ELR (cell line): ENCODE results near the gene PACS2.

ENCODE experiments used
- DNase-seq: peaks from one replicate; pipeline ENCODE4 v3.0.0-alpha.2; 2015; ENCODE audit warnings: low read depth

PACS2 gene

DNA sequence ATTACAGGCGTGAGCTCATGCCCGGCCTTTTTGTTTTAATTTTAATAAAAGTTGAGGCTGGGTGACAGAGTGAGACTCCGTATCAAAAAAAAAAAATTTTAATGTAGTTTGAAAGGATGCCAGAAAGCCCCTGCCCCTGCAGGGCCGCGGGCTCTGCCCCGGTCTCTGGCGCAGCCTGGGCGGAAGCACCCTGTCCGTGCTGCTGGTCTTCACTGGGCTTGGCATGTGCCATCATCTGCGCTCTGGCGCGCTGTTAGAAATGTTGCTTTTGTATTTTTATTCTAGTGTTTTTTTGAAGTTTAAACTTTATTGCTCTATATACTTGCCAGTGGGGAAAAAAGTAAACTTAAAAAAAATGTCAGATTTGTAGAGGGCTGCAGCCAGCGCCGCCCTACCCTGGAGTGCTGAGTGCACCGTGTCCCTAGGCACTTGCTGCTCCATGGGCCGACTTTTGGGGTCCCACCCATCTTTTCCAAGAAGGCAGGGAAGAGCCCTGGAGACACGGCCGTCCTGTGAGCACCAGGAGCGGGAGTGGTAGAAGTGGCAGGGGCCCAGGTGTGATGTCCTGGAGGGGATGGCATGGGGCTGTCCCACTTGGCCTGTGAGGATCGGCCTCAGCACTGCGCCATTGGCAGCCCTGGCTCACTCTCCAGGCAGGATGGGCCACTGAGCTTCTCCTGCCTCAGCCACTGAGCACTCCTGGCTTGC is 109.1 kb downstream of the PACS2 start:
- DNase-seq: no peak

DNA sequence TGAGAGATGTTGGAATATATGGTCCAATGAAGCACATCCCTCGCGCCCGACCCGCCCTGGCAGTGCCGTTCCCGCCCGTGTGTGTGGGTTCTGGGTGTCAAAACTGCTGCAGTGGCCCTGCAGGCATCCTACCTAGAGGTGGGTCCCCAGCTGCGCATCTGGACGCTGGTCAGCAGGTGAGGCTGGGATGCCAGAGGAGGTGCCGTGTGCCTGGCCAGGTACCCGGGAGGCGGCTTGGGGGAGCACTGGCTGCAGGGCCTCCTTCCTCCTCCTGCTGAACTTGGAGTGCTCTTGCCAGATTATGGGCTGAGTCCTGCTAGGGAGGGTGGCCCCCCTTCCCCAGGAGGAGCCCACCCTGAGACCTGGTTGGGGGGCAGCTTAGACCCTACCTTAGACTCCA is 110.3 kb downstream of the PACS2 start:
- DNase-seq: no peak

DNA sequence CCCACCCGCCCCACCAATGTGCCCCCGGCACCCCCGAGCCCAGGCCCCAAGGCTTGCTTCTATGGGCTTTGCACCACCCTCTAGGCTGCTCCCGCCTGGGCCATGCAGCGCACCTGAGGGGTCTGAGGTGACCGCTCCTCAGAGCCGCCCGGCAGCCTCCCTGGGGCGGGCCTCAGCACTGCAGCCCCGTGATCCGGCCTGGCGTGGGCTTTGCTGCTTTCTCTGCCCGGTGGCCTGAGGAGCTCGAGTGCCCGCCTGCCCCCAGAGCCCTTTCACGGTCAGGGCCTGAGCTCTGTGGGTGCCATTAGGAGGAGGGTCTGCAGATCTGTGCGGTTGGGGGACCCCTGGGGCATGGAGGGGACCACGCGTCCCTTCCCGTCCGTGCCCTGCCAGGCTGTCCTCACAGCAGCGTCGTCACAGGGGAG is 111.3 kb downstream of the PACS2 start:
- DNase-seq: no peak

DNA sequence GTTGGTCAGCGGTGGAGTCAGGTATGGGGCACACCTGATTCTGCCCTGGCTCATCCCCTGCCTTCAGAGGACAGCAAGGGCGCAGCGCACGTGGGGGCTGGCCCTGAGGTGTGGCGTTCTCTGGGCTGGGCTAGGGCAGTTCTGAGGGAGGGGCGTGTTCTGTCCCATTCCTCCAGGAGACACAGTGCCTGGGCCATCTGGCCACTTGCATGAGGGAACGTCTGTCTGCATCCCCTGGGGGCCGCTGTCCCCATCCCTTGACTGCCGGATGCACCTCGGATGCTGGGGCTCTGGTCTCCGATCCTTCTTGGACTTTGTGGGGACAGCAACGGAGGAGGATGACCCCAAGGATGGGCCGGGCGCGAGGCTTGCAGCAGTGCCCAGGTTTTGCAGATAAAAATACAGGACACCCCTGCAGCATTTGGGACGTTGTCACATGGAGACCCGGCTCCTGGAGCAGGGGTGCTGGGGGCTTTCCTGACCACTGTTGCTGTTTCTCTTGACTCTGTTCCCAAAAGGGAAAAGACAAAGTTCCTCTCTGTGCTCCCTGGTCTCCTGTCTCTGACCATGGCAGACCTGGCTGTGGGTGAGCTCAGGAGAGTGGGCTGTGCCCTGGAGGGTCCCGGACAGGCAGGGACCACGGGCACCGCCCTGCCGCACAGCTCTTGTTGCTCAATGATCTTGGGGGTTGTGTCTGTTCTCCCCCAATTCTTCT is 112.0 kb downstream of the PACS2 start:
- no peak for DNase-seq

DNA sequence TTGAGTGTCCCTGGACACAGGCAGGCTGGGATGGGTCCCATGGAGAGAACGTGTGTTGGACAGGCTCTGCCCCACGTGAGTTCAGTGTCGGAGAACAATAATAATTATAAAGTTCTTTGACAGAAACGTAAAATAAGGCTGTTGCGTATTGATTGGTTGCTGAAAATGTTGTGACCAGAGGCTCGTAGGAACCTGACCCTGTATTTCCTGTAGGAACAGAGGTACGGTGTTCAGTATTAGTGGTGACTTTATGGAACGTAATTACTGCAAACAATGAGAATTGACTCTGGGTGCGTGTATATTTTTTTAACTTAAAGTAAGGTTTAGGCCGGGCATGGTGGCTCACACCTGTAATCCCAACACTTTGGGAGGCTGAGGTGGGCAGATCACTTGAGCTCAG is 112.9 kb downstream of the PACS2 start:
- DNase-seq: no peak

DNA sequence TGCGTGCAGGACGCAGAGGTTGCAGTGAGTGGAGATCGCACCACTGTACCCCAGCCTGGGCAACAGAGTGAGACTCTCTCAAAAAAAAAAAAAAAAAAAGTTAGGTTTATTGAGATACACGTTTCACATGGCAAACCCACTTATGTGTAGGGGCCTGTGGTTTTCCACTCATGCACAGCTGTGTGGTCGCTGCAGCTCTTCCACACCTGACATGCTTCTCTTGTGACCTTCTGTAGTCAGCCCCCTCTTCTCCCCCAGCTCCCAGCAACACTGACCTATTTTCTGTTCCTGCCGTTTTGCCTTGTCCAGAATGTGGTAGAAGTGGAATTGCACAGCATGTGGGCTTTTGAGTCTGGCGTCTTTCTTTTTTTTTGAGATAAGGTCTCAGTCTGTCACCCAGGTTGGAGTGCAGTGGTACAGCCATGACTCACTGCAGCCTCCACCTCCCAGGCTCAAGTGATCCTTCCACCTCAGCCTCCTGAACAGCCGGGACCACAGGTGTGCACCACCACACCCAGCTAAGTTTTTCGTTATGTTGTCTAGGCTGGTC is 113.5 kb downstream of the PACS2 start:
- DNase-seq: no peak

DNA sequence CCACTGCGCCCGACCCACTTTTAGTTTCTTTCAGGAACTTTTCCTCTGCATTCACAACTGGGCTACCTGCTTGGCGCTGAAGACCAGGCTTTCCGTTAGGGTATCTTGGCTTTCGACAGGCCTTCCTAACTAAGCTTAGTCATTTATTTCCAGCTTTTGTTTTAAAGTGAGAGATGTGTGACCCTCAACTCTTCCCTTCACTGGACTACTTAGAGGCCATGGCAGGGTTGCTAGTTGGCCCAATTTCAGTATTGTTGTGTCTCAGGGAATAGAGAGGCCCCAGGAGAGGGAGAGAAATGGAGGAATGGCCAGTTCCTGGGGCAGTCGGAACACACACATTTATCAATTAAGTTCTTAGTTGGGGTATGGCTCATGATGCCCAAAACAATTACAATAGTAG is 115.5 kb downstream of the PACS2 start:
- DNase-seq: no peak

DNA sequence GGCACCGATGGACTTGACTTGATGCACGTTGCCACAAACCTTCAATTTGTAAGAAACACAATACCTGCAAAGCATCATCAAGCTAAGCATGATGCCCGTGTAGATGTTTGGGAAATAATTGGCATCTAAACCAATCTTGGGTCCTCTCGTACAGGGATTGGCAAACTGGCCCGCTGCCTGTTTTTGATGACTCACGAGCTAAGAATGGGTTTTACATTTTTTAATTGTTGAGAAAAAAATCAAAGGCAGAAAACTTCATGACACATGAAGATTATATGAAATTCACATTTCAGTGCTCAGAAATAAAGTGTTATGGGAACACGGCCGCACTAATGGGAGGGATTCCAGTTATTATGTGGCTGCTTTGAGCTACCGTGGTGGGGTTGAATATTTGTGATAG is 116.0 kb downstream of the PACS2 start:
- peak; percentile 90 for DNase-seq

DNA sequence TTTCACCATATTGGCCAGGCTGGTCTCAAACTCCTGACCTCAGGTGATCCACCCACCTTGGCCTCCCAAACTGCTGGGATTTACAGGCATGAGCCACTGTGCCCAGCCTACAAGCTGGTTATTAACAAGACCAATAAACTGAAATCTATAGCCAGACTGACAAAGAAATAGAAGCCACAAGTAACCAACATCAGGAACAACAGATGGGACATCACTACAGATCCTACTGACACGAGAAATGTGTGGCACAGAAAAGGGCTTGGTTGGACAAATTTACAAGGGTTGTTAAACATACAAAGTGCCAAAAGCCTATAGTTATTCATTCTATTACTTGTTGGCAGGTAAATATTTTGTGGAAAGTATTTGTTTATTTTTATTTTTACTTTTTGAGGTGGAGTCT is 116.7 kb downstream of the PACS2 start:
- no peak for DNase-seq

DNA sequence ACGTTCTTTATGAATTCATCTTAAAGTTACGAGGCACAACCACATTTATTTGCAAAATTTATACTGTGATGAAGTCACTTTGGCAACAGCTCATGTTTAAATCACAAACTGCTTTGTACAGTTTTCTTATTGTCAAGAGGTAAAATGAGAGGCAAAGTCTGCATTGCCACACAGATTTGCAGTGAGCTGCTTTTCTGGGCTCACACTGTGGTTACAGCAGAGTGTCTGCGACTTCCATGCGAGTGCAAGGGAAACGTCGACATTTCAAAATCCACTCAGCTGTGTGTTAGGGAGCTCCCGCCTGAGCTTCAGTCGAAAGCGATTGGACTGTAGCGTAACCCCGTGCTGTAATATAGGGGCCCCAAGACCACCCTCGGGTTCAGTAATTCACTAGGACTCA is 118.1 kb downstream of the PACS2 start:
- DNase-seq: no peak

DNA sequence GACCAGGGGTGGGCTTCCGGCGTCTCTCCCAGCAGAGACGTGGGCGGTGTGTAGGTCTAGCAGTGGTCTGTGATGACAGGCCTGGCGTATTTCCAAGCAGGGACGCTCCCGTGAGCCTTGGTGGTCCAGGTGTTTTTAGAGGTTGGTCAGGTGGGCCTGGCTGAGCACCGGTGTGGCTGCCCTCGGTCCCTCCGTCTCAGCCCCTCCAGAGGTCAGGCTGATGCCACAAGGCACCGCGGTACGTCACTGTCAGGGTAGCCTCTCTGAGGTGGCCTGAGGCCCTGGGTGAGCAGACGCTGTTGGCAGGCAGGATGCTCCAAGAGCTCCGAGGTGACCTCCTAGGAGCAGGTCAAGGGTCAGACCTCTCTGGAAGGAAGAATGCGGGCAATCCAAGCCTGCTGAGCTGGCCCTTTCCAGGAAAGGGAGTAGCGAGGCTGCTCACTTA is 118.6 kb downstream of the PACS2 start:
- DNase-seq: no peak

DNA sequence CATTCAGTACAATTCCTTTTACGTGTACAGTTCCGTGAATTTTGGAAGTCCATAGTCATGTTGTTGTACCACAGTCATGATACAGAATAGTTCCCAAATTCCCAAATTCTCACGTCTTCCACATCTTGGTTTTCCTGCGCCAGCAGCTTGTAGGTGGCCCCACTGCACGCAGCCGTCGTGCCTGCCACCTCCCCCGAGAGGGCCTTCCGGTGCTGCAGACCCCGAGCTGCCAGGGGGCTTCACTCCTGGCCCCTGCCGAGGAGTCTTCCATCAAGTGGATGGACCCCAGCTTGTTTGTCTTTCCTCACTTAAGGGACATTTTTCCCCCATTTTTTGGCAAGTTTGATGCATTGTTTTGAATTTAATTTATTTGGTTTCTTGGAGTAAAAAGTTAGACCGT is 121.9 kb downstream of the PACS2 start:
- no peak for DNase-seq

DNA sequence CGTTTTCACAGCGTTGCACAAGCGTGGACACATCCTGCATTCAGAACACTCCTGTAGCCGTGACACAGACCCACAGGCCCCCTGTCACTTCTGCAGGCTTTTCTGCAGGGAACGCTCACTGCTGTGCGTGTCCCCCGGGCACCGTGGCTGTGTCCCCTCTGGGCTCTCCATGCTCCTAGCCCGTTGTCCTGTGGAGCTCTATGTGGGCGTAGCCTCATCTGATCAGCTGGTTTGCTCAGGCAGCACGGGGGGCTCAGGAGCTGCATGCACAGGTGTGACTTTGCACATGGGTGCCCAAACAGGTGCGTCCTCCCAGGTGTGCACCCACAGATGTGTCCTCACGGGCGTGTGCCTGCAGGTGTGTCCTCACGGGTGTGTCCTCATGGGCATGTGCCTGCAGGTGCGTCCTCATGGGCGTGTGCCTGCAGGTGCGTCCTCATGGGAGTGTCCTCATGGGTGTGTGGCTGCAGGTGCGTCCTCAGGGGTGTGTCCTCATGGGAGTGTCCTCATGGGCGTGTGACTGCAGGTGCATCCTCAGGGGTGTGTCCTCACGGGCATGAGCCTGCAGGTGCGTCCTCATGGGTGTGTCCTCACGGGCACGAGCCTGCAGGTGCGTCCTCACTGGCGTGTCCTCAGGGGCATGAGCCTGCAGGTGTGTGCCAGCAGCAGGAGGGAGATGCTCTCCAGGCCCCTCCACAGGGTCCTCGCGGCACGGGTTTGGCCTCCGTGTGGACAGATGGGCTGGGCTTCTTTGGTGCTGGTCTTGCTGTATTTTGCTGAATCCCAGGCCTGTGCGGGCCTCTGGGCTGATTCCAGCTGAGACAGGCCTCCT is 122.6 kb downstream of the PACS2 start:
- DNase-seq: no peak

DNA sequence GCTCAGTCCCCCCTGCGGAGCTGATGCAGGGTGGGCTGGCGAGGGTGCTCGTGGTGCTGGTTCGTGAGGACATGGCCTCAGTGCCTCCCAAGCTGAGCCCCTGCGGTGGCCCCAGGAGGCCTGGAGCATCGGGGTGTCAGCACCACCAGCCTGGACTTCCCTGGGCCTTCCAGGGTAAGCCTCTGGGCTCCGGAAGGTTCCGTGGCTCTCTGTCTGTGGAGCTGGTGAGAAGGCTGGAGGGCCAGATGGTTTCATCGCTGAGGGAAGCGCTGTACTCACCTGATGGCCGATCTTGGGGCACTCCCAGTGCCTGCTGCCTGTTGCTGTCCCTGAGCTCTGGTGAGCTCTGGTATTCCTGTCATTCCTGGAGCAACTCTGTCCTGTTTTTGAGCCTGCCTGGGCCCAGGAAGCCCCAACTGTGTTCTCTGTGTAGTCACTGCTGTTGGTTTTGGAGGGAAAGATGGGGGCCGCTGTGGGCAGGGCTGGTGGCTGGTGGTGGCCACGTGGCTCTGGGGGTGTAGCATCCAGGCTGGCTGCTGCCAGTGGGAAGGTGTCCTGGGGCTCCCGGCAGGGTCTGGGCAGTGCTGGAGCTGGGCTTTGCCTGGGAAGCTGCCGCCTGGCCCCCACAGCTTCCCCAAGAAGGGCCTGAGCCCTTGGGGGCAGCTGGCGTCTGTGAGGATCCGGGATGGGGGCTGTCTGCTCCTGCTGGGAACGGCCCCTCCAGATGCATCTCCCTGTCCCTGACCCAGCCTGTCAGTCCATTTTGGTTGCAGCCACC is 123.4 kb downstream of the PACS2 start:
- DNase-seq: no peak

DNA sequence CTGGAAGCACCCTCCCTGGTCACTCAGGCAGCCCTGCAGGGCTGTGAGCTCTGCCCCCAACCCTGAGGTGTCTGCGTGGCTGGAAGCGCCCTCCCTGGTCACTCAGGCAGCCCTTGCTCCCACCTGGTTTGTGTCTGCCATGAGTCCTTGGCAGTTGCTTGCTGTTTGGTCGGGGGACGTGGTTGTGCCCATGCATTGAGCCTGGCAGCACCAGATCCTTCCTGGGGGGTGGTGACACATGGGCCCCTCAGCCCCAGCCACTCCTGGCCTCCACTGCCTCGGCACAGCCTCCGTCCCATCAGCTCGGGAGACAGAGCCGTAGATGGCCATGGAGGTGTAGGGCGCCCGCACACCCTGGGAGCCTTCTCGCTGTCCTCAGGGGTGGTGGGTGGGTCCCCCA is 124.6 kb downstream of the PACS2 start:
- no peak for DNase-seq

DNA sequence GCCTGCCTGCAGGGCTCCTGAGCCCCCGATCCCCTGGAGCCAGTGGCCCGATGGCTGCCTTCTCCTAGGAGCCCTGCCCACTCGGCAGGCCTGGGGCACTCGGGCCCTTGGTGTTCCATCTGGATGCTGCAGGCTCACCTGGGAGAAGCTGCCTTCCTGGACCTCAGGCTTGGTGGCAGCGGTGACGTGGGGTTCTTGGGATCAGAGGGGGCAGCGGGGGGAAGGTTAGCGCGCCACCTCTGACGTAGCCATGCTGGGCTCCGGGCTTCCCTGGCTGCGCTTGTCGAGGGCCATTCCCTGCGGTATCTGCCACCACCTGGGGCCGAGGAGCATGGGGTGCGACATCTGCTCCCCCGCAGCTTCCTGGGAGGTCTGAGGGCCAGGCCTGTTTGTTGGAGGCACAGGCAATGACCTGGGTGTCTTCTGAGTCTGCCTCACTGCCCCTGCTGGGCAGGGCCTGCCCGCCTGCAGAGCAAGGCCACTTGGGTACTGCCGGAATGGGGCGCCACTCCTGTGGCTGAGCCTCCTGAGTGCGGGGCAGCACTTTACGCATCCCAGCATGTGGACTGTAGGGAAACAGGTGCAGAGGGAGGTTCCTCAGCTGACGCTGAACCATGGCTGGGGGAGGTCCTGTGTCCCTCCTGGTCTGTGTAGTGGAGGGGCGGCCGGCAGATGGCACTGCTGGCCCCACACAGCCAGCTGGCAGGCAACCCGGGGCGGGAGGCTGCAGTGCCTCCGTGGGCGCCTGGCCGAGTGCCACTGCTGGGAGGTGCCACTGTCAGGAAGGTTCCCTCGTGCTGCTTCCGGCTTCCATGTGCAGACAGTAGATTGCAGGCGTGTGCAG is 125.4 kb downstream of the PACS2 start:
- DNase-seq: no peak

DNA sequence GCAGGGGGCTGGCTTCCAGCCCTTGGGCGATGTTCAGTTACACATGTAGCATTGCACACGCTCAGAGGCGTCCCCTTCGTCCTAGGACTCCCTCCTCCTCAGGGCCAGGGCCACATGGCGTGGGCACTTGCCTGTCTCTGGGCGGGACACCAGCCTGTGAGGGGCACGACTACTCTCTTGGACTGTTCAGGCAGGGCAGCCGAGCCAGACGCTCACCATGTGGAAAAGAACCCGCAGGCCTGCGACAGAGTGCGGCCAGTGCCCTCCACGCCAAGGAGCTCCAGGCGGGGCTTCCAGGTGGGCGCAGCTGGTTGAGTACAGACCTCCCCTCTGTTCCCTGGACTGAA is 126.0 kb downstream of the PACS2 start:
- no peak for DNase-seq

DNA sequence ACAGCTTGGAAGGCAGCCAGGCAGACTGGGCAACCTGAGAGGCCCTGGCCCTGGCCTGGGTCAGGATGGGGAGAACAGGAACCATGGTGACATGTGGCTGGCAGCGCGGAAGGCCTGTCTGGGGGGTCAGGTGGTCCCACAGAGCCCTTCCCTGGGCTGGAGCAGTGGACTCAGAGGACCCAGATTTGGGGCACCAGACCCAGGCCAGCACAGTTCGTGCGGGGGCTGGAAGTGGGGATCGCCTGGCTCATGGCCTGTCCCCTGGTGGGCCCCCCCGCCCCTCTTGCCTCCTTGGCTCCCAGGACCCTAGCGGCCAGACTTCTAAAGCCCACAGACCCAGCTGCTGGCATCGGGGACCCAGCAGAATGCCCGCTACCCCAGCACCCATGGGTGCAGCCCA is 126.4 kb downstream of the PACS2 start:
- no peak for DNase-seq

DNA sequence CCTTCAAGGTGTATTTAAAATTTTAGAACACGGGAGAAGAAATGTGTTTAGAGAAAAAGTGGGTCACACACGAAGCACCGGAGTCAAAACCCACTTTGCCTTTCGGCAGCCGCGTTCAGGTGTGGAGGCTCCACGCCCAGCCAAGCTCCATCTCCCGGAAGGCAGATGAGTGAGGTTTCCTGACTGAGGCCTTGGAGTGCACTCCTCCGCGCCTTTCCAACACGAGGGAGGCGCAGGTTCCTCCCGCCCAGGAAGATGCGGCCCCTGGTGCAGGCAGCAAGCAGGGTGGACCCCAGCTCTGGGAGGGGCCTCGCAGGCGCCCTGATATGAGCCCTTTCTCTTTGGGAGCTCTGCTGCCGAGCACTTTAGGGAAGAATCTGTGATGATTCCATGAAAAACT is 127.6 kb downstream of the PACS2 start:
- DNase-seq: no peak

DNA sequence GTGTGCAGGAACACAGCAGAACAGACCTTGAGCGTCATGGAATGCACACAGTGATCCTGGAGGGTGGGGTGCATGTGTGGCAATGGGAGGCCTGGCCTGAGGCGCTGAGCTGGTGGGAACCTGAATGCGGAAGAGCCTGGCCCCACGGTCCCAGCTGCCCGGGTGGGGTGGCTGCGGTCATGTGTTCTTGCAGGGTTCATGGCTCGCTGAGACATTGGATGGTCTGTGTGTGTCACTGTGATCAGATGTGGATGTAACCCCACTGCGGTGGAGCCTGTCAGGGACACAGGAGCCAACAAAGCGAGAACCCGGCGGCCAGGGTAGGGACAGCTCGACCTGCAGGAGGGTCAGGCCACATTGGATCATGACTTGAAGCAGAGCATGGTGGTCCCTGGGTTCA is 128.3 kb downstream of the PACS2 start:
- no peak for DNase-seq

DNA sequence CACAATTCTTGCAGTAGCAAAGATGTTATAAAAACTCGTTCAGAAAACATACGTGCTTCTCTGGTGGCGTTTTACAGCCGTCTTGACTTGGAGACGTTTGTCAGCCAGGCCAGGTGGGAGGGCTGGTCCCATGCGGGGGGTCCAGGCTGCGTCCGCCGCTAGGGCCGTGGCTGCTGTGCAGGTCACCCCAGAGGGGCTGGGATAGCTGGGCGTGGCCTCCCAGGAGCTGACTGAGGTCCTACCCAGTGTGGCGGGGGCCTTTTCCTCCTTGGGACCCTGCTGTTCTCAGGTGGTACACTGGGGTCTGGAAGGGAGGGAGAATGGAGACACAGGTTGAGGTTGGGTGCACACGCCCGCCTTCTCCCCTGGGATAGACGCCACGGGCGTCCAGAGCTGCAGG is 130.3 kb downstream of the PACS2 start:
- DNase-seq: no peak
